GM21723 (cell line): Measurements from ENCODE around the gene PKP1.

Experiments
- ATAC-seq: cut with Tn5 transposase; IDR thresholded peaks from one replicate; pipeline ENCODE4 v1.9.1; 2021; ENCODE audit warnings: mild to moderate bottlenecking, moderate library complexity; ENCODE audit not compliant: unreplicated experiment

The PKP1 gene

GRCh38 chr1:201280884-201281283 lies 2.4 kb upstream of the PKP1 start:
- ATAC-seq: no peak

DNA sequence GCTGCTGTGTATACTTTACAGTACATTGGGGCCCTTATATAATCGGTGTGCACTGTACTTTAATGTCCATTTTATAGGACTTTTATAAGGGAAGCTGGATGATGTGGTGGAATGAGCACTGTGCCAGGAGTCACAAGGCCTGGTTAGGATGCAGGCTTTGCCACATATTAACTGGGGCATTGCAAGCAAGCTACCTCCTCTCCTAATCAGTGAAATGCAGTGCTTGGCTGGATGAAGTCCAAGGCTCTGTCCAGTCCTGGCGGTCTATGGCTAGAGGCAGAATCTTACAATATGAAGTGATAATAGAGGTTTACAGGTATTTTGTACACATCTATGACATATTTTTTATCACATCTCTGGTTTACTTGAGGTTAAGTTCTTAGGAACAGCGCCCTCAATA lies 1.7 kb upstream of the PKP1 start:
- no peak for ATAC-seq

DNA sequence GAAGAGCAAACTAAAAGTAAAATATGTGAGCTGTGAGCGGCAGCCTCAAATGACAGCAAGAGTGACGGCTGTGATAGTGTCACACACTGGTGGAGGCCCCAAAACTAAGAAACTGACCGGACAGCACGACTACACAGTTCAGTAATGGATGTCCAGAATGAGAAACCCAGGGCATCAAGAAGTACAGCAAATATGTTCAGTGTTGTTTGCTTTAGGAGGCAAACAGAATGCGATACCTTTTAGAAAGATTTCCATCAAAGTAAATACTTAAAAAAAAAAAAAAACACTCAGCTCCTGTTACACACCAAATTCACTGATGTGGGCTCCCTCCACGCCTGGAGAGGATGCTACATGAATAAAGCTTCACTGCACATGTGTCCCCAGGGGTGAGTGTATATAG lies 1.1 kb upstream of the PKP1 start:
- ATAC-seq: no peak

- ATAC-seq: no peak
Measured at GRCh38 chr1:201283836-201284553, 689 bp downstream of the PKP1 start.

- no peak for ATAC-seq
Measured at GRCh38 chr1:201284636-201285035, 1.3 kb downstream of the PKP1 start.

GRCh38 chr1:201285846-201286245 lies 2.5 kb downstream of the PKP1 start:
- no peak for ATAC-seq

- ATAC-seq: no peak
Measured at GRCh38 chr1:201286445-201286844, 3.1 kb downstream of the PKP1 start.

GRCh38 chr1:201288007-201288406 lies 4.7 kb downstream of the PKP1 start:
- ATAC-seq: no peak

GRCh38 chr1:201288765-201289164 lies 5.5 kb downstream of the PKP1 start:
- no peak for ATAC-seq

DNA sequence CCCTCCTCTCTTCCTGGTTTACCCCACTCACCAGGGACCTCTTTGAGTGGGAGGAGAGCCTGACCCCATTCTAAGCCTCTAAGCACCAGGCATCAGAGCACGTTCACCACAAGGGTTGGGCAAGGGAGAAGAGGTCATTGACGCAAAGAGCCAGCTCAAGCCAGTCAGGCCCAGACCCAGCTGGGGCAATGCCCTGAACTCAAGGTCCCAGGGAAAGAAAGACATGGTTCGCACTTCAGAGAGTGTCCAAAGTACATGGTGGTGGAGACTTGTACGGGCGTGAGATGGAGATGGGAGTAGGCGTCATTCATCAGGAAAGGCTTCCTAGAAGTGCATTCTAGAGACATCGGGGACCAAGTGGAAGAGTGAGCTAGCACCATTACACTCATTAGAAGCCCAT lies 7.2 kb downstream of the PKP1 start:
- no peak for ATAC-seq

DNA sequence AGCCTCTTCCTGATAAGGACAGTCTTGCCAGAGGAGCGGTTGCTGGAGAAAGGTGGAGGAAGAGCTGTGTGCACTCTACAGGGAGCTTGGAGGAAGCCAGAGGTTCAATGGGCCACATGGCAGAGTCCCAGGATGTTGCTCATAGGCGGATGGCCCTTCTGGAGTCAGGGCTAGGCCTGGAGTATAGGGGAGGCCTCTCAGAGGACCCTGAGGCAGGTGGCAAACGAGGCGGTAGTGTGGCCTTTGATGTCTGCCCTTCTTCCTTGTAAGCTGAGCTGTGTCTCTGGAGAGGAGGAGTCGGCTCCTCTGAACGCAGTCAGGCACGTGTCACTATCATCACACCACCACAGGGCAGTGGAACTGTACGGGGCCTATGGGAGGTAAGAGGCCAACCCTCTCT lies 8.6 kb downstream of the PKP1 start:
- ATAC-seq: no peak

DNA sequence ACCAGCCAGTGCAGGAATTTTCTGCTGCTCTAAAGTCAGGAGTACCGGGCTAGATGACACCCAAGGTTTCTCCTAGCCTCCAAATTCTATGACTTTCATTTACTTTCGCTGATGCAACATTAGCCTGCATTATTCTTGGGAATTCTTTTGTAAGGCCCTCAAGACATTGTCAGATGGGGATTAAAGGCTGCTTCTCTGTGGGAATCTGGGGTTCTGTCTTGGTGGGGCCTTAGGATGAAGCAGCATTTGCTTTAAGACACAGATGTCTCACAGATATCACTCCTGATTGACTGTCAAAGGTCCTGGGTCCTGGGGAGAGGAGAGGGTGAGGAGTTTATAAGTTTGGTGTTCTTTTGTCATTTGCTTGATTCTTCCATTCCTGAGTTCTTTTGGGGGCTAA lies 11.6 kb downstream of the PKP1 start:
- no peak for ATAC-seq

- ATAC-seq: no peak
Measured at GRCh38 chr1:201295346-201295745, 12.0 kb downstream of the PKP1 start.

GRCh38 chr1:201295861-201296260 lies 12.6 kb downstream of the PKP1 start:
- ATAC-seq: no peak

DNA sequence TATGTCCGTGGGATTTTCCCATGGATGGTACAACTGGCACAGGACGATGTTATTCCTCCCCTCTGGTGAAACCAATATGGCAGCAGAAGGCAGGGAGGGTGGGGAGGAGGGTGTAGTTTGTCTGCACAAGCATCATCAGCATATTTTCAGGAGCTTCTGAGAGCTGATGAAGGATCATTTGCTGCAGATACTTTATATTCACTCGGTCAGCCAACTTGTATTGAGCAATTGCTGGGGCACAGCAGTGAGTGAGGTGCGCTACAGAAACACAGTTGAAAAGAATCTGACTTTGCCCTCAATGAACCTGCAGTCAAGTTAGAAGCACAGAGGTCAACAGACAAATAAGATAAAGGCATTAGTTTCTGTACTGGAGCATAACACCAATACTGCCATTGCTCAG lies 13.0 kb downstream of the PKP1 start:
- ATAC-seq: no peak

DNA sequence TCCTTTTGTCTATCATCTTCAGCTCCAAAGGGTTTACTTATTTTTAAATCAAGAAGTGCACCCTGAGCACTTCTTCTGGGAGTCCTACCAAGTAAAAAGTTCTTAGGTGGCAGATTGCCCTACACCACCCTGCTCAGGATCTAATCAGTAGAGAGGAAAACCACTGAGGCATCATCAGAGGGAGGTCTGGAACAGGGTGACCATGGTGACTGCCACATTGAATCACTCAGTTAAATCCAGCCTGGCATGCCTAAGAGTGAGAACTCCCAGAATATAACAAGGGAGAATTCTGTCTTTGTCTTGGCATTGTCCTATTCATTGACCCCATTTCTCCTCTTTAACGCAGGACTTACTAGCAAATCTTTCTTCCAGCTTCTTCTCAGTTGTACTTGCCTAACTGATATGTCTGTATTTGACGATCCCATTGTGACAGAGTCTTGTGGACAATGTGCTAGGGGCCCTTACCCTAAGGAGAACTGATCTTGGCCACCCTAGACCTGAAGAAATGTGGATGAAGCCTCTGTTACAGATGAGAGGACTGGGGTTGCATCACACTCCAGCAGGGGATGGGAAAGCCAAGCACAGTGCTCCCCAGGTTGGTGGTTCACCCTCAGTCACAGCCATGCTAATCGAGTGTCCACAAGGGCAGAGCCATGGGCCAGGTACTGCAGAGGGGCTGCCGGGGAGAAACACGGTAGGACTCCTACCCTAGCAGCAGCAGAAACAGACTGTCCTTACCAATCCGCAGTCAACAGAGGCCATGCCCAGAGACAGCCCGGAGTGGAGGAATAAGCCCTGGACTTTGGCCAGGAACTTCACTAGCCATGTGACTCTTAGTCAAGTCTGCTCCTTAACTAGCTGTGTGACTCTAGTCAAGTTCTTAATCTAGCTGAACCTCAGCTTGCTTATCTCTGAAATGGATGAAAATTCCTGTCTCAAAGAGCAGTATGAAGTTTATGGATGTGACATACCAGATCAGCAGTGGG lies 15.4 kb downstream of the PKP1 start:
- ATAC-seq: no peak

DNA sequence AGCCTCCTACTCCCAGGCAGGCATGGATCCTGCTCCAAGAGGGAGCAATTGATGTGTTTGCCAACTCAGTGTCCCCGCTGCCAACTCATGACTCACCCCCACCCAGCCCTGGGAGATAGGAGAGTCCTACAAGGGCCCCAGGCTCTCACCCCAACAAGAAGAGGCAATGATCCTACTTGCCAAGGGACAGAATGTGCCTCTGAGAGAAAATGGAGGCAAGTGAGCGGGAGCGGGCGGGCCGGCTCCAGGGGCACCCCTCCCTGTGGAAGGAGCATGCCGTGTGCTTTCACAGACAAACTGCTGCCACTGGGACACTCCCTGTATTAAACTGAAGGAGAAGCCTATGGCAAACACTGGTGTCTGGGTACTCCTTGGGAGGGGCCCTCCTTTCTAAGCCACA lies 16.7 kb downstream of the PKP1 start:
- no peak for ATAC-seq

- ATAC-seq: no peak
Measured at GRCh38 chr1:201300641-201301040, 17.3 kb downstream of the PKP1 start.

DNA sequence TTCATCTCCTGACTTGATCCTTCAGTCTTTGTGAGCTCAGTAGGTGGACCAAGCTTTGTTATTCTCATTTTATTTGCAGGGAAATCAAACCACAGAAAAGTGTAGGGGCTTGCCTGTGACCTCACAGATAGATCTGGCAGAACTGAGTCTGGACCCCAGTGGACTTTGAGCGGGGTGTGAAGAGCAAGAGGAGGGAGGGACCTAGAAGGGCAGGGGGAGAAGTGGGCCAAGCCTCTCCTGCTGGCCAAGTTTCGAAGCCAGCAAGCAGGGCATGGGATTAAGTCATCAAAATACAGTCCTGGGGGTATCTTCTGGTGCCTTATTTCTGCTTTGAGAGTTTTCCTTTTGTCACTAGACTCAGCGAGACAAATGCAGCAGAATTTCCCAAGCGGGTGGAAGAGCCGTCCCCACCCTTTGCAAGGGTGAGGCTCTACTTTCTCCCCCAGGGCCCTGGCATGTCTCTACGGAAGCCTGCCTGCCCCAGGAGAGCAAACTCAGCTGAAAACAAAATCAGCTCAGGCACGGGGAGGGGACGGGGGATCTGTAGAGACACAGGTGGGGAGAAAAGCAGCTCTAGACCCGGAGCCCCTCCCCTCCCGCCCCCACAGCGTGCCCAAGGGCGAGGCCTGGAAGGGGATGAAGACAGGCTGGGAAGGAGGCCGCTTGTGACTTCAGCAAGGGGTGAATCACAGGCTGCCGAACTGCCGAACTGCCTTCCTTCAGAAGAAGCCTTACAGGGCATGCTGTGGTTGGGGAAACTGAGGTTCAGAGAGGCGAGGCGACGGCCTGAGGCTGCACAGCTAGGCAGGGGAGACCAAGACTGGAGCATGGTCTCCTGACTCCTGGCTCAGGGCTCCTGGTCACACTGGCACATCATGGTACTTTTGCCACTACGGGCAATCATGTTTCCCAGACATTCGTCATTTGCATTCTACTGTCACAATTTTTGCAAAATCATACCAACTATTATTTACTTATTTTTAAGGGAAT lies 19.2 kb downstream of the PKP1 start:
- no peak for ATAC-seq

- no peak for ATAC-seq
Measured at GRCh38 chr1:201304126-201304525, 20.8 kb downstream of the PKP1 start.

GRCh38 chr1:201305815-201306214 lies 22.5 kb downstream of the PKP1 start:
- no peak for ATAC-seq
